AG09309 (cell line): Measurements from ENCODE around the gene INCENP.

Experiments
- DNase-seq: peaks from one replicate; pipeline ENCODE4 v3.0.0-alpha.2; 2010; ENCODE audit warnings: low read depth
- H3K4me3 ChIP-seq: 2 replicates; pipeline ENCODE4 v1.5.1; 2011; ENCODE audit warnings: mild to moderate bottlenecking, low read depth, low read length, moderate library complexity; ENCODE audit not compliant: control insufficient read depth
- CTCF ChIP-seq: IDR thresholded peaks from 2 replicates; pipeline ENCODE4 v1.5.1; 2011; ENCODE audit warnings: mild to moderate bottlenecking, low read depth, low read length, inconsistent platforms; ENCODE audit not compliant: insufficient read depth, control insufficient read depth; ENCODE audit errors: missing control alignments

The INCENP gene

GRCh38 chr11:62169448-62169847 is 45.6 kb downstream of the INCENP start:
- TF ChIP-seq CTCF, result no peak
- no peak for DNase-seq
- no peak overlapping the region for H3K4me3 ChIP-seq

- no peak for TF ChIP-seq CTCF
- H3K4me3 ChIP-seq, result no peak overlapping the region
- no peak for DNase-seq
Measured at GRCh38 chr11:62169935-62170334, 46.1 kb downstream of the INCENP start.

GRCh38 chr11:62171261-62171723 is 47.5 kb downstream of the INCENP start:
- no peak overlapping the region for H3K4me3 ChIP-seq
- TF ChIP-seq CTCF, result peak; percentile 59
- peak; percentile 18 for DNase-seq

GRCh38 chr11:62172294-62172693 is 48.5 kb downstream of the INCENP start:
- no peak overlapping the region for H3K4me3 ChIP-seq
- DNase-seq, result no peak
- no peak for TF ChIP-seq CTCF

- no peak overlapping the region for H3K4me3 ChIP-seq
- no peak for TF ChIP-seq CTCF
Measured at GRCh38 chr11:62176766-62177165, 53.0 kb downstream of the INCENP start.

GRCh38 chr11:62179995-62180394 is 56.2 kb downstream of the INCENP start:
- TF ChIP-seq CTCF, result no peak
- no peak overlapping the region for H3K4me3 ChIP-seq
- DNase-seq, result no peak

More at GRCh38 chr11:62176766-62177165, 53.0 kb downstream of the INCENP start:
- DNase-seq, result no peak

GRCh38 chr11:62181097-62181496 is 57.3 kb downstream of the INCENP start:
- DNase-seq, result no peak
- no peak for TF ChIP-seq CTCF
- H3K4me3 ChIP-seq, result no peak overlapping the region
